ENCODE results near the gene QSOX2.

GRCh38 chr9:136175616-136176197 is 69.9 kb downstream of the QSOX2 start:
- TF ChIP-seq REST (tag by site-specific recombination; IDR thresholded peaks at IDR 0.05), result no peak
- no peak for TF ChIP-seq ZNF274 (IDR thresholded peaks at IDR 0.05; ENCODE audit: low read length)
- TF ChIP-seq ZNF274 (tag by site-specific recombination; IDR thresholded peaks at IDR 0.05; ENCODE audit: borderline replicate concordance), result no peak
- TF ChIP-seq ZNF292 (tag by site-specific recombination; IDR thresholded peaks at IDR 0.05; ENCODE audit: borderline replicate concordance, low read depth), result no peak
- TF ChIP-seq CTCF (tag by site-specific recombination; IDR thresholded peaks at IDR 0.05), result no peak
- no peak for TF ChIP-seq ZNF184 (tag by site-specific recombination; IDR thresholded peaks at IDR 0.05)
- TF ChIP-seq KLF16 (tag by site-specific recombination; IDR thresholded peaks at IDR 0.05), result no peak

Measured in HEK293 (cell line).